Putamen (tissue), 1 donor: ENCODE measurements around the gene BACH2.
A peak's percentile ranks its signal among the peaks of the same experiment; 100 is the strongest.
"Not testable (repeated sequence)": the region's sequence is repeated elsewhere in the genome, so short reads cannot be mapped to it uniquely, and the experiment has no call there.

Experiments
- DNase-seq: peaks from one replicate; pipeline ENCODE4 v3.0.0-alpha.2; 2016; ENCODE audit warnings: low spot score

Gene BACH2

GRCh38 chr6:90296341-90297114 lies at the start of gene BACH2:
Gene BACH2, minus strand, starts transcription at chr6:90296843. Its CDS starts 287,999 bp downstream, at chr6:90008844.
- DNase-seq, result peak; percentile 89

GRCh38 chr6:90343576-90343975 lies 46.9 kb upstream of the BACH2 start:
- no peak for DNase-seq

GRCh38 chr6:90338409-90338808 lies 41.8 kb upstream of the BACH2 start:
- no peak for DNase-seq

- no peak for DNase-seq
These were observed 39.8 kb upstream of the BACH2 start for GRCh38 chr6:90336388-90336947.

- DNase-seq, result no peak
These were observed 37.3 kb upstream of the BACH2 start for GRCh38 chr6:90333928-90334327.

DNA sequence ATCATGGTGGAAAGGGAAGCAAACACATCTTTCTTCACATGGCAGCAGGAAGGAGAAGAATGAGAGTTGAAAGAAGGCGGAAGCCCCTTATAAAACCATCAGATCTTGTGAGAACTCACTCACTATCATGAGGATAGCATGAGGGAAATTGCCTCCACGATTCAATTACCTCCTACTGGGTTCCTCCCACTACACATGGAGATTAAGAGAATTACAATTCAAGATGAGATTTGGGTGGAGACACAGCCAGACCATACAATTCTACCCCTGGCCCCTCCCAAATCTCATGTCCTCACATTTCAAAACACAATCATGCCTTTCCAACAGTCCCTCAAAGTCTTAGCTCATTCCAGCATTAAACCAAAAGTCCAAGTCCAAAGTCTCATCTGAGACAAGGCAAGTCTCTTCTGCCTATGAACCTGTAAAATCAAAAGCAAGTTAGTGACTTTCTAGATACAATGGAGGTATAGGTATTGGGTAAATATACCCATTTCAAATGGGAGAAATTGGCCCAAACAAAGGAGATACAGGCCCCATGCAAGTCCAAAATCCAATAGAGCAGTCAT lies 36.4 kb upstream of the BACH2 start:
- DNase-seq, result not testable (repeated sequence)

DNA sequence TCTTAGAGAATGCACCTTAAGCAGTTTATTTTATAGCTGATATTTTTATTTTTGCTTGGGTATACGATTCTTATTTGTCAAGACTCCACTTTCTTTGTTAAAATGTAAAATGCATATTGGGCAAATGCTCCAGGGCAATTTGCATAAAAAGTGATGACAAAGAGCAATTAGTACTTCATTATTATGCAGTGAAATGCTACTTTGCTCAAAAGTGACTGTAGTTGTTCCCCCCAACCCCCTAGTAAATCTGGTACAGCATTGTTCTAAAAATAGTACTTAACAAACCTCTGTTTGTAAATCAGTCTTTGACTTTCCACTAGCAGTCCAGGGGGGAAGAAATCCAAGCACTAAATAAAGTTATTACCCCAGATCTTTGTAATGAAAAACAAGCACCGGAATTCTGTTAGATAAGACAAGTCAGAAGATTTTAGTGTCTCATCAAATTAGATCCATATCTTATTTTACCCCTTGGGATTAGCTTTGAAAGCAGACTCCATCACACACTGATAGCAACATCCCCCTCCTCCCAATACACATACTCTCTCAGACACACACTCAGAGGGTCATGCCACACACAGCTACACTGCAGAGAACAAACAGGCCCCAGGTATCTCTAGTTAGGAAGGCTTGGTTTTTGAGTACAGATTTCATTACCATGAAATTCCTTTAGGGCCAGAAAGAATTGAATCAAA lies 32.9 kb upstream of the BACH2 start:
- DNase-seq, result no peak

DNA sequence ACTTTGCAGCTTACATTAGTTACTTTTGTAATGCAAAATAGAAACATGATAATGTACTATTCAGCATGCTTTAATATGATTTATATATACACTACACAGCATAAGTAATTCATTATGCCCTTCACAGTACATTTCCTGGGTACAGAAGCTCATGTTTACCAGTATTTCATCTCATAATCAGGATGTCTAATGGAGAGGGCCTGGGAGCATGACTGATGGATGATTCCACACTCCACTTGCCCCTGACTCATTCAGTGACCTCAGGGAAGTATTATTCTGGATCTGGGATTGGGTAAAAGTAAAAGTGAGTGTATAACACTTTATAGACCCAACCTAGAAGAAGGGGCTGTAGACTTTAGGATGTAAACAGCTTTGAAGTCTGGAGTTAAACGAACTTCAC lies 31.4 kb upstream of the BACH2 start:
- DNase-seq, result no peak

DNA sequence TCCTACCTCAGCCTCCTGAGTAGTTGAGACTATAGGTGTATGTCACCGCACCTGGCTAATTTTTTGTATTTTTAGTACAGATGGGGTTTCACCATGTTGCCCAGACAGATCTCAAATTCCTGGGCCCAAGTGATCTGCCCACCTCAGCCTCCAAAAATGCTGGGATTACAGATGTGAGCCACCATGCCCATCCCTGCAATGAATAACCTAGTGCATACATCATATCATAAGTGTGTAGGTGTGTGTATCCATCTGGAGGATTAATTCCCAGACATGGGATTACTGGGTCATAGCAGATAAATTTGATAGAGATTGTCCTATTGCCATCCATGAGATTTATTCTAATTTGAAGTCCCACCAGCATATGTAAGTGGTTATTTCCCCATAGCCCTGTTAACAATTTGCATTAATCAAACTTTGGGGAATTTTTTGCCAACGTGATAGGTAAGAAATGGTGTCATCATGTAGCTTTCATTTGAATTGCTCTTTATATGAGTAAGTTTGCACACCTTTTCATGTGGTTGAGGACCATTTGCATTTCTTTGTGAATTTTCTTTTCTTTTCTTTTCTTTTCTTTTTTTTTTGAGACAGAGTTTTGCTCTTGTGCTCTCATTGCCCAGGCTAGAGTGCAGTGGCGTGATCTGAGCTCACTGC lies 29.9 kb upstream of the BACH2 start:
- DNase-seq, result no peak

GRCh38 chr6:90323706-90324105 lies 27.1 kb upstream of the BACH2 start:
- DNase-seq, result no peak

GRCh38 chr6:90322976-90323474 lies 26.4 kb upstream of the BACH2 start:
- no peak for DNase-seq

GRCh38 chr6:90319979-90320685 lies 23.5 kb upstream of the BACH2 start:
- no peak for DNase-seq

- no peak for DNase-seq
These were observed 22.4 kb upstream of the BACH2 start for GRCh38 chr6:90319044-90319443.

DNA sequence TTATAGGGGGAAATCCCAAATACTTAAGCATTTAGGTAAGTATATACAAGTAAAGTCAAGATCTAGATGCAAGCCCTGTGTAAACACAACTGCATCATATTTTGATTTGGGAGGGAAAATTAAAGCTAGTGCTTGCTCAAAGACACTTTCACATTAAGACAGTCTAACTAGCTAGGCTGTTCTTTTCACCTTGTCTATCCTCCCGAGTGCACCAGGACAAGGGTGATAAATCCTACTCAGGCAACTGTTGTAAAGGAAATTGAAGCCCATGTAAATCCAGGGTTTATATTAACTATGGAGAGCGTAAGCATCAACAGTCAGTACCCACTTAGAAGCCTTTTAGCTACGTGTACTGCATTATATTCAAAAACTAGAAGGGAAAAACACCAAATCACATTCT lies 19.3 kb upstream of the BACH2 start:
- no peak for DNase-seq

- DNase-seq, result no peak
These were observed 18.8 kb upstream of the BACH2 start for GRCh38 chr6:90315354-90315950.

DNA sequence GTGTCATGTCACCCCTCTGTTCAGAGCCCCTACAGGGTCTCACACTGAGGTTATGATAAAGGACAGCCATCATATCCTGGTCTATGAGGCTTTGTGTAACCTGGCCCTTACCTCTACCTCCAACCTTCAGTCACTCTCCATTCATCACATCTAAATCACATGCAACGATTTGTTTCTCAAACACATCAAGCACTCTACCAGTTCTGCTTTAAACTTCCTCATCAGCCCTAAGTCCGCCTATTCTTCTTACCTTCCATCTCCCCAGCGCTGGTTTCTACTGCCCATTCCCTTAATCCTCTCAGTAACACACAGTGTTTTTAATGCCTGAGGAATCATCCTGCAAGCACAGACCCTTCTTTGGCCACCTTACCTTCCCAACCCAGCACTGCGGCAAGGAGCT lies 17.9 kb upstream of the BACH2 start:
- no peak for DNase-seq

DNA sequence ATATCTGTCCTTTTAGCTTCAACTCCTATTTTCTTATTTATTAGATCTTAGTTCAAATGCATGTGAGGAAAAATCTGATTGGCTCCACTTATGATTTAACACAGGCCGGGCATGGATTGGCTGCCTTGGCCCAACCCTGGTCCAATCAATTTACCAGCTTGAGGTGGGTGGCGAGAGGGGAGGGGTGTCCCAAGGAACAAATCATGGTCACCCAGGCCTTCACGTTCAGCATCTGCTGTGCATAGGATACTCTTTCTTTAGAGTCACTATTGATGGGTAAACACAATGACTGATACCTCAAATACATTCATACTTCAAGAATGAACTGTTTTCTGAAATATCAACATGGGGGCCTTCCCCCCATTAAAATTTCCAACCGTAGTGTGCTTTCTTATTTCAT lies 14.9 kb upstream of the BACH2 start:
- no peak for DNase-seq

GRCh38 chr6:90305800-90306448 lies 9.3 kb upstream of the BACH2 start:
- no peak for DNase-seq

DNA sequence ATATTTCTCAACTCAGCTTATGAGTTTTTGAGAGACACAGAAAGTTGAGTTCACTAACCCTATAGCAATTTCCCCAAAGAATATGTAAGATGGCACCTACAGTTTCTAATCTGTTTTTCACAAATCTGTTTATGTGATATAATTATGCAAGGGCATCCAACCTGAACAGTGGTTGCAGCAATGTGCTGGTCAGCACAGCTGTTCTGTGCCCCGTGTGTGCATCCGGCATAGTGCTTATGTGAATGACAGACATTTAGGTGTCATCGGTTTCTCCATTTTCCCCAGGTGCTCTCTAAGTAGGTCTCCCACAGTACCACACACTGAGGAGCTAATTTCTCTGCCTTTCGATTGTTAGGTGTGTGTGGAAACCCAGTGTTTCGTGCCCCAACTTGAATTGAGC lies 7.7 kb upstream of the BACH2 start:
- no peak for DNase-seq

- DNase-seq, result no peak
These were observed 6.4 kb upstream of the BACH2 start for GRCh38 chr6:90303039-90303438.

DNA sequence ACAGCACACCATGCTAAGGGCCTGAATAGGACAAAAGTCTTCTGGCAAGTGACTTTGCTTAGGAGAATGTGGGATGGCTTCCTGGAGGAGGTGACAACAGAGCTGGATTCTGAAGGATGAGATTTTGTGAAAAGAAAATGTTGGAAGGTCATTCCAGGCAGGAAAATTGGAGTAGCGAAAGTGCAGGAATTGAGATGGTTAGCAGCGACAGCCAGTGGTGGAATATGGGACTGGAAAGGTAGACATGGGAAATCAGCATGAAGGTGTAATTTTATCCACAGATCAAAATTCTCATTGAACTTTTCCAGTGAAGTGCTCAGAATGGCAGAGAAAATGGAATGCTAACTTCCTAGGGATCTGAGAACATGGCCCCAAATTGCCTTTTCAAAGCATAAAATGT lies 5.7 kb upstream of the BACH2 start:
- DNase-seq, result no peak
